HEK293 (cell line): ENCODE results near the gene M1AP.
A peak's percentile ranks its signal among the peaks of the same experiment; 100 is the strongest.

ENCODE experiments used
- CTCF ChIA-PET: fragments of 350-600 bp; formaldehyde crosslinking; extraction: SDS; loops from one replicate; lab custom pipeline; 2021; ENCODE audit warnings: antibody characterized with exemption; lab: Yijun Ruan, JAX
- POLR2A ChIA-PET: fragments of 300-600 bp; formaldehyde crosslinking; extraction: SDS; loops from one replicate; lab custom pipeline; 2020; ENCODE audit warnings: antibody characterized with exemption, inconsistent platforms; lab: Yijun Ruan, JAX
- H3K27ac ChIP-seq: fragments of 200-500 bp; sonication (Bioruptor generic); 2 replicates; pipeline ENCODE4 v1.5.1; 2014; ENCODE audit warnings: low read depth, low read length, control low read depth, inconsistent platforms; ENCODE audit errors: extremely low read depth
- H3K36me3 ChIP-seq, 2 experiments: fragments of 200-500 bp in 1 of 2; sonication (Bioruptor generic) in 1 of 2; 1 replicate in 1 of 2; 2 replicates in 1 of 2; pipeline ENCODE4 v1.5.1; 2014 to 2017; ENCODE audit warnings: inconsistent platforms in 2 of 2, low read length in 2 of 2; ENCODE audit not compliant: control insufficient read depth in 2 of 2, insufficient read depth in 1 of 2
- H3K4me1 ChIP-seq: fragments of 200-500 bp; sonication (Bioruptor generic); 2 replicates; pipeline ENCODE4 v1.5.1; 2014; ENCODE audit warnings: mild to moderate bottlenecking, low read length, inconsistent platforms; ENCODE audit not compliant: control insufficient read depth, insufficient read depth
- H3K4me3 ChIP-seq: 2 replicates; pipeline ENCODE4 v1.5.1; 2011; ENCODE audit warnings: low read depth, mild to moderate bottlenecking, control low read depth, low read length, moderate library complexity
- H3K9me3 ChIP-seq: fragments of 200-500 bp; sonication (Bioruptor generic); 2 replicates; pipeline ENCODE4 v1.5.1; 2014; ENCODE audit warnings: low read depth, low read length, inconsistent platforms; ENCODE audit not compliant: control insufficient read depth, insufficient read depth
- BCL6B ChIP-seq: fragments of 450-650 bp; formaldehyde crosslinking; IDR thresholded peaks from 2 replicates; pipeline ENCODE4 v1.5.1; 2017; ENCODE audit warnings: missing biosample characterization, missing genetic modification characterization
- KLF9 ChIP-seq: fragments of 450-650 bp; formaldehyde crosslinking; IDR thresholded peaks from 2 replicates; pipeline ENCODE4 v1.5.1; 2016; ENCODE audit warnings: missing biosample characterization, missing genetic modification characterization, low read depth
- OSR2 ChIP-seq: fragments of 450-650 bp; formaldehyde crosslinking; IDR thresholded peaks from 2 replicates; pipeline ENCODE4 v1.5.1; 2016; ENCODE audit warnings: missing biosample characterization, missing genetic modification characterization
- PRDM1 ChIP-seq: fragments of 450-650 bp; formaldehyde crosslinking; IDR thresholded peaks from 2 replicates; pipeline ENCODE4; 2016; ENCODE audit warnings: missing biosample characterization, missing genetic modification characterization
- SCRT2 ChIP-seq: fragments of 450-650 bp; formaldehyde crosslinking; IDR thresholded peaks from 2 replicates; pipeline ENCODE4 v1.5.1; 2016; ENCODE audit warnings: missing biosample characterization, missing genetic modification characterization
- YY1 ChIP-seq: fragments of 450-650 bp; formaldehyde crosslinking; IDR thresholded peaks from 2 replicates; pipeline ENCODE4 v1.5.1; 2018; ENCODE audit warnings: missing biosample characterization, missing genetic modification characterization
- ZBTB17 ChIP-seq: fragments of 450-650 bp; formaldehyde crosslinking; IDR thresholded peaks from 2 replicates; pipeline ENCODE4 v1.5.1; 2016; ENCODE audit warnings: missing biosample characterization, missing genetic modification characterization
- ZNF16 ChIP-seq: fragments of 450-650 bp; formaldehyde crosslinking; IDR thresholded peaks from 2 replicates; pipeline ENCODE4 v1.5.1; 2016; ENCODE audit warnings: low read depth, missing biosample characterization, missing genetic modification characterization
- ZNF18 ChIP-seq: fragments of 450-650 bp; formaldehyde crosslinking; IDR thresholded peaks from 2 replicates; pipeline ENCODE4 v1.5.1; 2016; ENCODE audit warnings: missing biosample characterization, missing genetic modification characterization
- ZNF354C ChIP-seq: fragments of 450-650 bp; formaldehyde crosslinking; IDR thresholded peaks from 2 replicates; pipeline ENCODE4 v1.5.1; 2016; ENCODE audit warnings: missing biosample characterization, missing genetic modification characterization, low read depth, borderline replicate concordance
- ZNF362 ChIP-seq: fragments of 450-650 bp; formaldehyde crosslinking; IDR thresholded peaks from 2 replicates; pipeline ENCODE4 v1.5.1; 2016; ENCODE audit warnings: missing biosample characterization, missing genetic modification characterization
- ZNF398 ChIP-seq: fragments of 450-650 bp; formaldehyde crosslinking; IDR thresholded peaks from 2 replicates; pipeline ENCODE4 v1.5.1; 2017; ENCODE audit warnings: missing biosample characterization, missing genetic modification characterization
- ZNF416 ChIP-seq: fragments of 450-650 bp; formaldehyde crosslinking; IDR thresholded peaks from 2 replicates; pipeline ENCODE4 v1.5.1; 2016; ENCODE audit warnings: missing biosample characterization, missing genetic modification characterization
- ZNF548 ChIP-seq: fragments of 450-650 bp; formaldehyde crosslinking; IDR thresholded peaks from 2 replicates; pipeline ENCODE4 v1.5.1; 2016; ENCODE audit warnings: missing biosample characterization, missing genetic modification characterization
- ZNF629 ChIP-seq: fragments of 450-650 bp; formaldehyde crosslinking; IDR thresholded peaks from 2 replicates; pipeline ENCODE4 v1.5.1; 2017; ENCODE audit warnings: missing biosample characterization, missing genetic modification characterization
- ZNF658 ChIP-seq: fragments of 450-650 bp; formaldehyde crosslinking; IDR thresholded peaks from 2 replicates; pipeline ENCODE4; 2016; ENCODE audit warnings: missing biosample characterization, missing genetic modification characterization
- ZNF692 ChIP-seq: fragments of 450-650 bp; formaldehyde crosslinking; IDR thresholded peaks from 2 replicates; pipeline ENCODE4 v1.5.1; 2016; ENCODE audit warnings: missing biosample characterization, missing genetic modification characterization
- ZNF747 ChIP-seq: fragments of 450-650 bp; formaldehyde crosslinking; IDR thresholded peaks from 2 replicates; pipeline ENCODE4 v1.5.1; 2016; ENCODE audit warnings: missing biosample characterization, missing genetic modification characterization
- ZNF777 ChIP-seq: fragments of 450-650 bp; formaldehyde crosslinking; IDR thresholded peaks from 2 replicates; pipeline ENCODE4 v1.5.1; 2017; ENCODE audit warnings: missing biosample characterization, missing genetic modification characterization, borderline replicate concordance
- ZNF791 ChIP-seq: fragments of 450-650 bp; formaldehyde crosslinking; IDR thresholded peaks from 2 replicates; pipeline ENCODE4 v1.5.1; 2016; ENCODE audit warnings: missing biosample characterization, missing genetic modification characterization
- ZSCAN23 ChIP-seq: fragments of 450-650 bp; formaldehyde crosslinking; IDR thresholded peaks from 2 replicates; pipeline ENCODE4 v1.5.1; 2016; ENCODE audit warnings: missing biosample characterization, missing genetic modification characterization

Gene M1AP

GRCh38 chr2:74602586-74603281 is 45.4 kb downstream of the M1AP start:
- Histone ChIP-seq H3K4me1 (0 out of 2 replicates have a peak, but pooled peaks cover 4% of the 10 kb centered on the region), H3K4me3 (no peak overlapping the region), H3K9me3 (no peaks in the 10 kb centered on the region), H3K27ac (no peak overlapping the region), H3K36me3 (no peaks in the 10 kb centered on the region)
- ChIA-PET POLR2A (interaction anchor here (0.6 kb wide), 1 partner anchor 8 kb away, joined by 3 read pairs; no protein-coding TSS in a partner anchor), CTCF (interaction anchor here (0.6 to 3.0 kb wide), 4 partner anchors 15 to 781 kb away, joined by 3 to 13 read pairs (median 6); no protein-coding TSS in a partner anchor)
- no peak for TF ChIP-seq ZNF16 (tag by site-specific recombination)
- TF ChIP-seq PRDM1 (tag by site-specific recombination): peak; percentile 38; the same call in 1 of the 2 replicates
- 0 out of 2 replicates have a peak, but pooled peaks have one; percentile 11 for TF ChIP-seq OSR2 (tag by site-specific recombination)

- TF ChIP-seq ZNF658 (tag by site-specific recombination) (no peak), ZNF692 (tag by site-specific recombination) (no peak), ZNF398 (tag by site-specific recombination) (no peak), ZNF747 (tag by site-specific recombination) (no peak), KLF9 (no peak), ZNF18 (tag by site-specific recombination) (no peak), ZNF777 (no peak), ZNF416 (tag by site-specific recombination) (no peak), BCL6B (tag by site-specific recombination) (no peak)
- peaks cover 10% of the 10 kb centered on the region; the same call in 1 of the 2 replicates for H3K4me1 ChIP-seq
- no peaks in the 10 kb centered on the region for H3K36me3 ChIP-seq
- POLR2A ChIA-PET: no interaction called here
- no peak overlapping the region for H3K27ac ChIP-seq
- no peaks in the 10 kb centered on the region for H3K9me3 ChIP-seq
- H3K4me3 ChIP-seq: no peak overlapping the region
- CTCF ChIA-PET: interaction anchor here (1.0 kb wide), 1 partner anchor 157 kb away, joined by 3 read pairs; no protein-coding TSS in a partner anchor
These were observed 48.5 kb downstream of the M1AP start for GRCh38 chr2:74599676-74600075.

- Histone ChIP-seq H3K36me3 (no peaks in the 10 kb centered on the region), H3K4me1 (peaks cover 7% of the 10 kb centered on the region; the same call in 1 of the 2 replicates), H3K27ac (no peak overlapping the region), H3K4me3 (no peak overlapping the region), H3K9me3 (no peaks in the 10 kb centered on the region)
- CTCF ChIA-PET: interaction anchor here (0.8 to 3.3 kb wide), 5 partner anchors 11 to 278 kb away, joined by 3 to 12 read pairs (median 3); partner anchors contain the start of genes CCDC142 and TTC31
- POLR2A ChIA-PET: interaction anchor here (0.6 kb wide), 1 partner anchor 67 kb away, joined by 4 read pairs; no protein-coding TSS in a partner anchor
- TF ChIP-seq ZNF791 (tag by site-specific recombination): no peak
- no peak for TF ChIP-seq KLF9
- TF ChIP-seq OSR2 (tag by site-specific recombination): 0 out of 2 replicates have a peak, but pooled peaks have one; percentile 12
- 0 out of 2 replicates have a peak, but pooled peaks have one; percentile 41 for TF ChIP-seq ZBTB17
- TF ChIP-seq YY1 (tag by site-specific recombination): no peak
- no peak for TF ChIP-seq ZNF354C (tag by site-specific recombination)
- no peak for TF ChIP-seq SCRT2 (tag by site-specific recombination)
- no peak for TF ChIP-seq BCL6B (tag by site-specific recombination)
- no peak for TF ChIP-seq ZNF747 (tag by site-specific recombination)
- no peak for TF ChIP-seq ZNF548 (tag by site-specific recombination)
- TF ChIP-seq ZNF629 (tag by site-specific recombination): no peak
- no peak for TF ChIP-seq ZSCAN23 (tag by site-specific recombination)
- TF ChIP-seq ZNF362 (tag by site-specific recombination): no peak
These were observed 50.7 kb downstream of the M1AP start for GRCh38 chr2:74597410-74597809.
